SK-N-SH treated with all-trans-retinoic acid at 6 μM for 48 hours (cell line): Measurements from ENCODE around the gene SLC4A11.

Source experiments
- ARNTL ChIP-seq: fragments of 450-650 bp; formaldehyde crosslinking; IDR thresholded peaks from 2 replicates; pipeline ENCODE4 v1.5.0; 2020; ENCODE audit warnings: low read depth, mild to moderate bottlenecking, moderate library complexity, borderline replicate concordance
- GLIS3 ChIP-seq: fragments of 250-450 bp; sonication (Bioruptor Pico); IDR thresholded peaks from 2 replicates; pipeline ENCODE4 v1.5.0; 2020; ENCODE audit warnings: mild to moderate bottlenecking, moderate library complexity
- ISL1 ChIP-seq: fragments of 250-450 bp; sonication (Bioruptor Pico); IDR thresholded peaks from 2 replicates; pipeline ENCODE4 v2.1.2; 2022; ENCODE audit warnings: mild to moderate bottlenecking, moderate library complexity
- OSR1 ChIP-seq: fragments of 250-450 bp; sonication (Bioruptor Pico); IDR thresholded peaks from 2 replicates; pipeline ENCODE4 v1.8.0; 2022; ENCODE audit warnings: moderate library complexity, mild to moderate bottlenecking, inconsistent platforms
- PATZ1 ChIP-seq: fragments of 250-450 bp; sonication (Bioruptor Pico); IDR thresholded peaks from 2 replicates; pipeline ENCODE4 v1.8.0; 2020; ENCODE audit warnings: mild to moderate bottlenecking, moderate library complexity, borderline replicate concordance
- POU6F1 ChIP-seq: fragments of 250-450 bp; sonication (Bioruptor Pico); IDR thresholded peaks from 2 replicates; pipeline ENCODE4 v1.8.0; 2021; ENCODE audit warnings: low read depth, mild to moderate bottlenecking, moderate library complexity, borderline replicate concordance
- RARB ChIP-seq: fragments of 250-450 bp; sonication (Bioruptor Pico); IDR thresholded peaks from 2 replicates; pipeline ENCODE4 v1.8.0; 2021; ENCODE audit warnings: mild to moderate bottlenecking, moderate library complexity
- TOX ChIP-seq: fragments of 250-450 bp; sonication (Bioruptor Pico); IDR thresholded peaks from 2 replicates; pipeline ENCODE4 v1.8.0; 2021; ENCODE audit warnings: mild to moderate bottlenecking, moderate library complexity, borderline replicate concordance
- ZC3H10 ChIP-seq: fragments of 250-450 bp; sonication (Bioruptor Pico); IDR thresholded peaks from 2 replicates; pipeline ENCODE4 v1.5.1; 2021; ENCODE audit warnings: mild to moderate bottlenecking, moderate library complexity
- ZFP3 ChIP-seq: fragments of 250-450 bp; sonication (Bioruptor Pico); IDR thresholded peaks from 2 replicates; pipeline ENCODE4 v1.5.0; 2020; ENCODE audit warnings: mild to moderate bottlenecking, moderate library complexity
- ZFP30 ChIP-seq: fragments of 450-650 bp; formaldehyde crosslinking; IDR thresholded peaks from 2 replicates; pipeline ENCODE4 v1.5.0; 2022; ENCODE audit warnings: mild to moderate bottlenecking, moderate library complexity

- TF ChIP-seq PATZ1 (CRISPR knock-in tag) (no peak), TOX (CRISPR knock-in tag) (no peak), ZFP30 (CRISPR knock-in tag) (no peak), ARNTL (CRISPR knock-in tag) (no peak), ZFP3 (CRISPR knock-in tag) (no peak), POU6F1 (CRISPR knock-in tag) (no peak), RARB (no peak), ZC3H10 (no peak), ISL1 (no peak), OSR1 (no peak), GLIS3 (CRISPR knock-in tag) (no peak)
Measured at GRCh38 chr20:3237011-3237957, 1.7 kb downstream of the SLC4A11 start.
